SU-DHL-6 (cell line): ENCODE results near the gene NCR3LG1.

Experiments used
- H2AFZ ChIP-seq: fragments of 200-600 bp; sonication (generic); 2 replicates; pipeline ENCODE4 v1.6.1; 2014; ENCODE audit warnings: low read depth, mild to moderate bottlenecking, moderate library complexity, mixed read lengths, antibody characterized with exemption, low read length; ENCODE audit not compliant: severe bottlenecking
- H3F3A ChIP-seq: fragments of 200-600 bp; shearing (Covaris generic); 2 replicates; pipeline ENCODE4 v1.6.0; 2016; ENCODE audit warnings: antibody characterized with exemption, mild to moderate bottlenecking; ENCODE audit not compliant: insufficient read depth
- H3K27ac ChIP-seq: fragments of 200-600 bp; sonication (generic); 2 replicates; pipeline ENCODE4 v1.5.1; 2016; ENCODE audit warnings: low read depth, mild to moderate bottlenecking, low read length, moderate library complexity, mixed read lengths
- H3K27me3 ChIP-seq: fragments of 200-600 bp; sonication (generic), shearing (Covaris generic); 2 replicates; pipeline ENCODE4 v1.6.0; 2014; ENCODE audit warnings: mild to moderate bottlenecking, low read length
- H3K36me3 ChIP-seq: fragments of 200-600 bp; sonication (generic); 2 replicates; pipeline ENCODE4 v1.6.1; 2014; ENCODE audit warnings: mild to moderate bottlenecking, low read length, mixed read lengths
- H3K4me2 ChIP-seq: fragments of 300-600, 200-600 bp; shearing (Covaris generic), sonication (generic); 2 replicates; pipeline ENCODE4 v1.6.0; 2014; ENCODE audit warnings: low read length, low read depth, mild to moderate bottlenecking; ENCODE audit not compliant: poor library complexity, severe bottlenecking
- H3K4me3 ChIP-seq: fragments of 200-600 bp; sonication (generic); 2 replicates; pipeline ENCODE4 v1.5.1; 2014; ENCODE audit warnings: antibody characterized with exemption, low read length, mild to moderate bottlenecking, mixed read lengths; ENCODE audit not compliant: insufficient read depth, poor library complexity, severe bottlenecking
- H3K79me2 ChIP-seq: fragments of 200-600 bp; sonication (generic); 2 replicates; pipeline ENCODE4 v1.6.1; 2014; ENCODE audit warnings: mild to moderate bottlenecking, low read length, moderate library complexity; ENCODE audit not compliant: insufficient read depth
- H3K9ac ChIP-seq: fragments of 200-600 bp; sonication (generic); 2 replicates; pipeline ENCODE4 v1.7.0; 2014; ENCODE audit warnings: mild to moderate bottlenecking, low read length
- H3K9me2 ChIP-seq: fragments of 200-600 bp; sonication (generic); replicated peaks from 2 replicates; pipeline ENCODE4 v1.6.1; 2014; ENCODE audit warnings: low read length; ENCODE audit not compliant: insufficient read depth
- H3K9me3 ChIP-seq: fragments of 200-600 bp; sonication (generic); 2 replicates; pipeline ENCODE4 v1.6.1; 2014; ENCODE audit warnings: low read length, mixed read lengths; ENCODE audit not compliant: insufficient read depth
- H4K20me1 ChIP-seq: fragments of 200-600 bp; sonication (generic); 2 replicates; pipeline ENCODE4 v1.6.1; 2014; ENCODE audit warnings: low read depth, mild to moderate bottlenecking, antibody characterized with exemption, low read length, moderate library complexity, mixed read lengths
- EZH2phosphoT487 ChIP-seq: fragments of 200-600 bp; sonication (generic), shearing (Covaris generic); conservative IDR thresholded peaks from 2 replicates; pipeline ENCODE4 v1.6.1; 2018; ENCODE audit warnings: mild to moderate bottlenecking, antibody characterized with exemption, low read length, moderate library complexity, mixed read lengths
- TF ChIP-seq, protein P1 (sequence below): fragments of 200-600 bp; sonication (generic); IDR thresholded peaks from one replicate; pipeline ENCODE4 v1.5.1; 2017; ENCODE audit warnings: antibody characterized with exemption, mild to moderate bottlenecking, low read length, moderate library complexity; ENCODE audit not compliant: insufficient read depth, poor library complexity, severe bottlenecking

Gene NCR3LG1, protein sequence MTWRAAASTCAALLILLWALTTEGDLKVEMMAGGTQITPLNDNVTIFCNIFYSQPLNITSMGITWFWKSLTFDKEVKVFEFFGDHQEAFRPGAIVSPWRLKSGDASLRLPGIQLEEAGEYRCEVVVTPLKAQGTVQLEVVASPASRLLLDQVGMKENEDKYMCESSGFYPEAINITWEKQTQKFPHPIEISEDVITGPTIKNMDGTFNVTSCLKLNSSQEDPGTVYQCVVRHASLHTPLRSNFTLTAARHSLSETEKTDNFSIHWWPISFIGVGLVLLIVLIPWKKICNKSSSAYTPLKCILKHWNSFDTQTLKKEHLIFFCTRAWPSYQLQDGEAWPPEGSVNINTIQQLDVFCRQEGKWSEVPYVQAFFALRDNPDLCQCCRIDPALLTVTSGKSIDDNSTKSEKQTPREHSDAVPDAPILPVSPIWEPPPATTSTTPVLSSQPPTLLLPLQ

DNA sequence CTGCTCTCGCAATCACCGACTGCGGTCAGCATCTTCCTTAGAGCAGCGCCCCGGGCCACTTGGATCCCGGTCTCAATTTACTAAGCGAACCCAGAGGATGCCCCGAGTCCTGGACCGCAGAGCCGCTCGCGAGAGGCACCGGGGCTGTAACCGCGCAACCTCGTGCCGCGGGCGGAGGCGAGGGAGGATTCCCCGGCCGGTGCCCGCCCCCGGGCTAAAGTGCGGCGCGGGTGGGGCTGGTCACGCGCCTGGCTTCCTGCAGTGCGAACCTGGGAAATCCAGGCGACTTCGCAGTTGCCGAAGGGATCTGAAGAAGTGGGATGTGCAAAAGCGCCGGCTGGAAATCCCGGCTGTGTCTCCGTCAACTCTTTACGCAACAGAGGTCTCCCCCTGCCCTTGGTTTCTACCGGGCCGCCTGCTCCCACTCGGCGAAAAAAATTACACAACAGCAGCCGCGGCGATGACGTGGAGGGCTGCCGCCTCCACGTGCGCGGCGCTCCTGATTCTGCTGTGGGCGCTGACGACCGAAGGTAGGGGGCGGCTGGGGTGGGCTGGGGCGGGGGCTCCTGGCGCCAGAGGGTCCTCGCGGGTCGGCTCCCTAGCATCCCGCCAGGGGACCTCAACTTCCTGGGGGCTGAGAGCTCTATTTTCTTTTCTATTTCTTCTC is at the start of gene NCR3LG1:
TSS of gene NCR3LG1 (plus strand) at position 291 of the 667 bp plus-strand sequence. CDS start at position 461, 170 bp downstream.
- Histone ChIP-seq H4K20me1 (no peaks in the 10 kb centered on the region; the same call in 1 of the 2 replicates), H2AFZ (peak within 1 kb of the TSS; percentile 93), H3K79me2 (peaks cover 38% of the 10 kb centered on the region), H3K9me3 (no peaks in the 10 kb centered on the region), H3K27me3 (no peaks in the 10 kb centered on the region), H3K27ac (peak within 1 kb of the TSS; percentile 89), H3K9ac (peak within 1 kb of the TSS; percentile 76), H3K9me2 (no peaks in the 10 kb centered on the region), H3K4me2 (peak within 1 kb of the TSS; percentile 77), H3F3A (peaks cover 45% of the 10 kb centered on the region), H3K36me3 (peaks cover 4% of the 10 kb centered on the region), H3K4me3 (peak within 1 kb of the TSS; percentile 79)
- TF ChIP-seq, protein P1, sequence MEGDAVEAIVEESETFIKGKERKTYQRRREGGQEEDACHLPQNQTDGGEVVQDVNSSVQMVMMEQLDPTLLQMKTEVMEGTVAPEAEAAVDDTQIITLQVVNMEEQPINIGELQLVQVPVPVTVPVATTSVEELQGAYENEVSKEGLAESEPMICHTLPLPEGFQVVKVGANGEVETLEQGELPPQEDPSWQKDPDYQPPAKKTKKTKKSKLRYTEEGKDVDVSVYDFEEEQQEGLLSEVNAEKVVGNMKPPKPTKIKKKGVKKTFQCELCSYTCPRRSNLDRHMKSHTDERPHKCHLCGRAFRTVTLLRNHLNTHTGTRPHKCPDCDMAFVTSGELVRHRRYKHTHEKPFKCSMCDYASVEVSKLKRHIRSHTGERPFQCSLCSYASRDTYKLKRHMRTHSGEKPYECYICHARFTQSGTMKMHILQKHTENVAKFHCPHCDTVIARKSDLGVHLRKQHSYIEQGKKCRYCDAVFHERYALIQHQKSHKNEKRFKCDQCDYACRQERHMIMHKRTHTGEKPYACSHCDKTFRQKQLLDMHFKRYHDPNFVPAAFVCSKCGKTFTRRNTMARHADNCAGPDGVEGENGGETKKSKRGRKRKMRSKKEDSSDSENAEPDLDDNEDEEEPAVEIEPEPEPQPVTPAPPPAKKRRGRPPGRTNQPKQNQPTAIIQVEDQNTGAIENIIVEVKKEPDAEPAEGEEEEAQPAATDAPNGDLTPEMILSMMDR, result no peak
- no peak for TF ChIP-seq EZH2phosphoT487

DNA sequence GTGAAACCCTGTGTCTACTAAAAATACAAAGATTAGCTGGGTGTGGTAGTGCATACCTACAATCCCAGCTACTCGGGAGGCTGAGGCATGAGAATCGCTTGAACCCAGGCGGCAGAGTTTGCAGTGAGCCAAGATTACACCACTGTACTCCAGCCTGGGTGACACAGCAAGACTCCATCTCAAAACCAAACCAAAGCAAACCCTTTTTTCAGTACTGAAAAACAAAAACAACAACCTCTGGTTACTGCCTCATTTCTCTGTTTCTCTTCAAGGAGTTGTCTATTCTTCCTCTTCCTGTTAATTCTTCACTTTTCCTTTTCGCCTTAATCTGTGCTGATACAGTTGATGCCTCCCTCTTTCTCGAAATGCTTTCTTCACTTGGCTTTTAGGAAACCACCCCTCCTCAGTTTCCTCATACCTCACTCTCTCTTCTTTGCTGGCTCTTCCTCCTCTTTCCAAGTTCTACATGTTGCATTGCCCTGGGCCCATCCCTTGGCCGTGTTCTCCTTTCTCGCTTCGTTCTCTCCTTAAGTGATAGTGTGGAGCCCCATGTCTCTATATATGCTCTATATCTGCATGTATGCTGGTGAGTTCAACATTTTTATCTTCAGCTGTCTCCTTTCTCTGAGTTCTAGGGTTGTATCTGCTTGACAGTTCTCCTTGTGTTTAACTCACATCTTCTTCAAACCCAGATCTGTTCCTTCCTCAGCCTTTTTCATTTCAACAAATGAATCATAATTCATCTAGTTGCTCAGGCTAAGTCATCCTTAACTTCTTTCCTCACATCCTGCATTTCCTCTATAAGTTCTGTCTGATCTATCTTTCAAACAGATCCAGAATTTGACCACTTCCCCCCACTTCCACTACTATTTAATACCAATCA is 38.0 kb upstream of the NCR3LG1 start:
- Histone ChIP-seq H3K27me3 (no peaks in the 10 kb centered on the region), H3K79me2 (no peaks in the 10 kb centered on the region), H3K36me3 (peaks cover 55% of the 10 kb centered on the region), H3K9me2 (no peaks in the 10 kb centered on the region), H3K4me2 (no peak overlapping the region), H3K27ac (no peak overlapping the region), H4K20me1 (0 out of 2 replicates have a peak, but pooled peaks cover 3% of the 10 kb centered on the region), H3K9me3 (no peaks in the 10 kb centered on the region), H3K4me3 (no peak overlapping the region), H2AFZ (no peak overlapping the region), H3K9ac (no peak overlapping the region), H3F3A (peaks cover 14% of the 10 kb centered on the region)
- TF ChIP-seq, protein P1, result no peak
- no peak for TF ChIP-seq EZH2phosphoT487

- Histone ChIP-seq H3K27me3 (no peaks in the 10 kb centered on the region), H3K9me3 (no peaks in the 10 kb centered on the region), H3K9ac (no peak overlapping the region), H3K4me3 (no peak overlapping the region), H3K36me3 (peaks cover 58% of the 10 kb centered on the region), H3K79me2 (no peaks in the 10 kb centered on the region), H4K20me1 (0 out of 2 replicates have a peak, but pooled peaks cover 3% of the 10 kb centered on the region), H3K9me2 (no peaks in the 10 kb centered on the region), H3K4me2 (no peak overlapping the region), H3K27ac (no peak overlapping the region), H3F3A (peaks cover 14% of the 10 kb centered on the region), H2AFZ (no peak overlapping the region)
- TF ChIP-seq, protein P1, result no peak
- TF ChIP-seq EZH2phosphoT487, result no peak
These were observed 37.4 kb upstream of the NCR3LG1 start for GRCh38 chr11:17314232-17314547.
